ENCODE results near the gene HERC4. TPM values are rescaled to one million over a fixed set of nuclear protein-coding genes. Genes with fewer than 3 reads are reported as not detected.
"Not testable (repeated sequence)": the region's sequence is repeated elsewhere in the genome, so short reads cannot be mapped to it uniquely, and the experiment has no call there.

Gene HERC4
- total RNA-seq, 1 experiment from 2014 or later = 61.2 TPM

DNA sequence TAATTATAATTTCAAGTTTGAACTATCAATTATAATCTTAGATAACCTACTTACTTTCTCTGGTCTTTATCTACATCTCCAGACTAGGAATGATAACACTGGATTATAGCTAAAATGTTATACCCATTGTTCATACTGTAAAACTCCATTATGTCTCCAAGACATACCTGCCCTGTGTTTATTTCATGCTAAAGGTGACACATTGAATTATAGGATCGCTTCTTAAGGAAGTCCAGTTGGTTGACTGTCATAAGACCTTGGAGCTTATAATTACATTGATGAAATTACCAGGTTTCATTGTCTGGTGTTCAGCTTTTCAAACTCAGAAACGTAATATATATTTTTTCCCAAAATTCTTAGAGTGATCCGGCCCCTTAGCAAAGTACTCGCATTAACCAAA lies 15.5 kb upstream of the HERC4 start:
- no peak for DNase-seq (ENCODE audit: extremely low read depth, low read depth)

GRCh38 chr10:68088740-68089139 lies 13.7 kb upstream of the HERC4 start:
- no peak for DNase-seq (ENCODE audit: extremely low read depth, low read depth)

DNA sequence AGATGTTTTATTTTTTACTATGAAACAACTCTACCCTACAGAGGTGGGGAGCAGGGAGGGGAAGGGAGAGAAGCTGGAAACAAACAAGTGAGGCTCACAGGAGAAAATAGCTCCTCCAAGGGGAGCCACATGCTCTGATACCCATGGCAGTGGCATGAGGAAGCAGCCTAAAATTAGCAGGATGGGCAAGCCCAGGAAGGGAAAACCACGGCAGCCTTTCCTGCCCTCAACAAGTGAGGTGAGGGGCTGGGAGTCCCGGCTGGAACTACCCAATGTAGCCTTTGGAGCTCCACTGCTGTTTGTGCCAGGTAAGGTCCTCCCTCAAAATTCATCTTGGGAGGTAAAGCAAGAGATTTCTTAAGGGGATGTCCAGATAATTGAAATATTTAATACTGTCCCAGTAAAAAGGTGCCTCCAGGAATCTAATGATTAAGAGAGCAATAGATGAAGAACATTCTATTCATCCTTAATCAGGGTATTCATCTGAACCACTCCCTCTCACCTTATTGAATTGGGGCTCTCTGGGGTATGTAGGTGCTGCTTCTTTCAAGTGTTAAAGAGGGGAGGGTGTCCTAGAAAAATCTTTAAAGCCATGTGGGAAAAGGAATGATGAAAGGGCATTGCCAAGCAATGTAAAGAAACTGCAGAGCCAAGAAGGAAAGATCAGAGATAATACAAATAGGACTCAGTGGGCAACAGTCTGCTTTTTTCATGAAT lies 12.8 kb upstream of the HERC4 start:
- peak; percentile 66 for DNase-seq (ENCODE audit: extremely low read depth, low read depth)

GRCh38 chr10:68086910-68087684 lies 12.0 kb upstream of the HERC4 start:
- peak; percentile 80 for DNase-seq (ENCODE audit: extremely low read depth, low read depth)

GRCh38 chr10:68086011-68086410 lies 10.9 kb upstream of the HERC4 start:
- no peak for DNase-seq (ENCODE audit: extremely low read depth, low read depth)

DNA sequence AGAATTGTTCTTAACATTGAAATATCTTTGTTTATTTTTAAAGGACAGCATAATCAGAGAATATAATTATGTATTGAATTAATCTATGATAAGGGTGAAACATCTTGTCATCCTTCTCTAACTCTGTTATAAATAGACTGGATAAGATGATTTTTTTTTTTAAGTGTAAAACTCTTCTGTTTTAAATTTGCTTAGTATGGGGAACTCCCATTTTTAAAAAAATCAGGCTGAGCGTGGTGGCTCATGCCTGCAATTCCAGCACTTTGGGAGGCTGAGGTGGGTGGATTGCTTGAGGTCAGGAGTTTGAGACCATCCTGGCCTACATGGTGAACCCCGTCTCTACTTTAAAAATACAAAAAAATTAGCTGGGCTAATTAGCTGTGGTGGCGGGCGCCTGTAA lies 9.4 kb upstream of the HERC4 start:
- no peak for DNase-seq (ENCODE audit: extremely low read depth, low read depth)

DNA sequence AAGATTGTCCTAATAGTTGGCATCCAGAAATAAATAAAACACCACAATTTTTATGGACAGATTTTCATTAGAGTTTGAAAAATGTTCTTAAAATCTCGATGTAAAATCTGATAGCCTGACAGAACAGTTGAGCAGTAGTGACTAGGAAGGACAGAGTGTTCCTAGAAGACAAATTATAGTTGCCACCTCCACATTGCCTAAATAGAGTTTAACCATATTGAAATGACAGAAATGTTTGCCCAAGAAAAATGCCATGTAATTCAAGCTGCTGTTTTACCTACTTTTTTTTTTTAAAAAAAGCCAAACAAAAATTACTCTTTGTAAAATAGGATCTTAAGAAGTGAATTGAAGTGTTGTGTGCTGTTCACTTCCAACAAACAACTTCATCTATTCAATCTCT lies 8.9 kb upstream of the HERC4 start:
- no peak for DNase-seq (ENCODE audit: extremely low read depth, low read depth)

GRCh38 chr10:68082872-68083271 lies 7.8 kb upstream of the HERC4 start:
- DNase-seq (ENCODE audit: extremely low read depth, low read depth) = peak; percentile 52

GRCh38 chr10:68081916-68082315 lies 6.8 kb upstream of the HERC4 start:
- no peak for DNase-seq (ENCODE audit: extremely low read depth, low read depth)

- DNase-seq (ENCODE audit: extremely low read depth, low read depth) = no peak
Measured at GRCh38 chr10:68080853-68081431, 5.9 kb upstream of the HERC4 start.

DNA sequence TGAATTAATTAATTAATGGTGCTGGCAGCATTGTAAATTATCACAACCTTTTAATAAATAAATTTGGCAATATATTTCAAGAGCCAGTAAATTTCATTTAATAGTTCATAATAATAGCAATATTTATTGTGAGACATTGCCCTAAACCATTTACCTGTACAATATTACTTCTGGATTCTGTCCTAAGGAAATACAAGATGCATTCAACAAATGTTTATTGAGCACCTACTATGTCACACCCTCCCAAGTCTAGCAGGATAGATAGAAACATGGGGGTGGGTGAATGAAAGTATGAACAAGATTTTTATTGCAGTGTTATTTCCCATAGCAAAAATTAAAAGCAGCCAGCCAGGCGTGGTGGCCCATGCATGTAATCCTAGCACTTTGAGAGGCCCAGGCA lies 4.4 kb upstream of the HERC4 start:
- no peak for DNase-seq (ENCODE audit: extremely low read depth, low read depth)

- no peak for DNase-seq (ENCODE audit: extremely low read depth, low read depth)
Measured at GRCh38 chr10:68077026-68077425, 1.9 kb upstream of the HERC4 start.

DNA sequence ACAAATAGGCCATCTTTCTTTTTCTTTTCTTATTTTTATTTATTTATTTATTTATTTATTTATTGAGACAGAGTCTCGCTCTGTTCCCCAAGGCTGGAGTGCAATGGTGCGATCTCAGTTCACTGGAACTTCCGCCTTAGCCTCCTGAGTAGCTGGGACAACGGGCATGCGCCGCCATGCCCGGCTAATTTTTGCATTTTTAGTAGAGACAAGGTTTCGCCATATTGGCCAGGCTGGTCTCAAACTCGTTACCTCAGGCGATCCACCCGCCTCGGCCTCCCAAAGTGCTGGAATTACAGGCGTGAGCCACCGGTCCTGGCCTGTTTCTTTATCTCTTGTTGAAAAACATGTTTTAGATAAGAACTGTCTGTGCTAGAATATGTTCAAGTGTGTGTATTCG lies 998 bp upstream of the HERC4 start:
- DNase-seq (ENCODE audit: extremely low read depth, low read depth) = not testable (repeated sequence)

DNA sequence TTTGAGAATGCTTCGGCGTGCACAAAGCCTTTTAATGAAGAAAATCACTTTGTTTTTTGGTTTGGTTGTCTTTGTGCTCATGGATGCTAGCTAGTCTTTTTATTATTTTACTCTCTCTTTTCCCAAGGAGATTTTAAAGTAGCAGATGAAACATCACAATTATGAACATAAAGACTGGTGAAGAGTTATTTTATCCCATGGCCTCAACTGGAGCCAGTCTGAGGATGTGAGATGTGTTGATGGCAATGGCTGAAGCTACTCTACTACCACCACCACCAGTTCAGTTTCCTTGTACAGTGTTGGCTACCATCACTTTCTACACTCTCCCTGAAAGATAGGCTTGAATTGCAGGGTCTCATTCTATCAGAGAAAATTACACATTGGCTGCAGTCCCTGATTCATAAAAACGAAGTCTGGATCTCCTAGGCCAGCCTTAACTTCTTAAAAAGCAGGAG lies 494 bp upstream of the HERC4 start:
- no peak for DNase-seq (ENCODE audit: extremely low read depth, low read depth)

DNA sequence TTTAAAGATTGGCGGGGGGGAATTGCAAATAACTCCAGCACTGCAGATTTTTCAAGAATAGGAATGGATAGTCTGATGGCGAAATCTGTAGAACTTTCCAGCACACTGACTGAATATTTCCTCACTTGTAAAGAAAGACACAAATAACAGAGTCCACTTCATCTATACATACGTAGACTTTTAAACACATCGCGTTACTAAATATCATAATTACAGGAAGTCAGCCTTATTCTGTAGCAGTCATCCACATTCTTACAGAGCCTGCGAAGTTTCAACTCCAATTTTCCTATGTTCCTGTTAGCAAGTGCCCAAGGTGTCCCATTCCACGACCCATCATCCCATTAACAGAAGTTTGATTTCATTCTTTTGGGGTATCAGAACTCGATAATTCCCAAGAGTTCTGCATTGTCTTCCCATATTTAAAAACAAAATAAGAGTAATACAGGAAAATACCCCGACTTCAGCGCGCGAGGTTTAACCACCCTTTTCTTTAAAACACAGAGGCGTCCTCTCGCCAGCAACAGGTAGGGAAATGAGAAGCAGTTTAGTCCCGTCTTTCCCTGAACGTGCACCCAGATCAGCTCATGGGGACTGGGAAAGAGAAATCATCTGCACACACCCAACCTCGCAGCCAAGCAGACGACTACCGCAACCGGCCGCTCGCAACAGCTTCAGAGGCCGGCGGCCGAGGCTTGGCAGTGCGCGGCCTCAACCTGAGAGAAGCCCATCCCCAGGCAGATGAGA lies 880 bp downstream of the HERC4 start:
- no peak for DNase-seq (ENCODE audit: extremely low read depth, low read depth)

DNA sequence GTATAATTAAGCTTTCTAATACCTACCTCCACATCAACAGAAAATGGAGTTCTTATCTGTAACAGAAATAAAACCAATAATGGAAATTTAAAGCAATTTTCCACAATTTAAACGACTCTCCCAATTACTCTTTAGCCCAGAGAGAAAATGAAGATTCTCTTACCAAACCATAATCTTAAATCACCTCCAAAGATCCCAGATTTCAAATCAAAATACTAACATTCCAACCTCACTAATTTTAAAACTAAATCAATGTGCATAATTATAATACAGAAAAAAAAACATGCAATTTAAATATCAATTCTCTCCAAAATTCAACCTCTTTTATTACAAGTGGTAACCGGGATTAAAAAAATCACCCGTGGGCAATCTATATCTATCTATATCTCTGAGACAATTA lies 1.5 kb downstream of the HERC4 start:
- DNase-seq (ENCODE audit: extremely low read depth, low read depth) = no peak

- DNase-seq (ENCODE audit: extremely low read depth, low read depth) = no peak
Measured at GRCh38 chr10:68067508-68067907, 7.6 kb downstream of the HERC4 start.

- DNase-seq (ENCODE audit: extremely low read depth, low read depth) = no peak
Measured at GRCh38 chr10:68067029-68067428, 8.1 kb downstream of the HERC4 start.

DNA sequence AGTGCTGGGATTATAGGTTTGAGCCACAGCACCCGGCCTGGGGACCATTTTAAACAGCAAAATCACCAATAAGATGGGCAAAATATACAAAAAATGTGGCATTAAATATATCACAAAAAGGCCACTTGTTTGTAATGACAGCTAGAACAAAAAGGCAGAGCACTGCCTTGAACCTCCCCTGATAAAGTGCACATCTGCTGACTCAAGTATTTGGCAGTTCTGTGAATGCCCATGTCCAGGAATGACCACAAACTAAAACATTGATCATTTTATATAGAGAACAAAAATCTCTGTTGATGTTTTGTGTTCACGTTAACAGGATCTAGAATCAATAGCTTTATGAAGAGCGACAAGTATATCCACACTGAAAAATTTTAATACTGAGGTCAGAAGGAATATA lies 21.5 kb downstream of the HERC4 start:
- DNase-seq (ENCODE audit: extremely low read depth, low read depth) = no peak

DNA sequence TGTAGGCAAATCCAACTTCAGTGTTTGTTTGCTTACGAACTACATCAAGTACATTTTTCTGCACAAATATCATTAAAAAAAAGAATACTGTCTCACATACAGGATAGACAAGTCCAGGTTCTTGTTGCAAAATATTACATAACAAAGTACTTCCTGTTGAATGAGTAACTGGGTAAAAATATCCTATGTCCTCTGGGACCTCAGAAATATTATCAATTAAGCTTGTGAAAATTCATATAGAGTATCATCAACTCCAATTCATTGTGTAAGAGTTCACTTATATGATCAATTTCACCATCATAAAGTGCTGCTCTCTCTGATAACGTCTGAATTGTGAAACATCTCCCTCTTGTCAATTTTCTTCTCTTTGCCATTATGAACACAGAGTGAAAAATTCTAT lies 22.6 kb downstream of the HERC4 start:
- no peak for DNase-seq (ENCODE audit: extremely low read depth, low read depth)

All from NCI-H460 (cell line).